Fibroblast of skin of right biceps (primary cell): ENCODE results near the gene RAB12.
"Not testable (repeated sequence)": the region's sequence is repeated elsewhere in the genome, so short reads cannot be mapped to it uniquely, and the experiment has no call there.

ENCODE experiments used
- DNase-seq: peaks from one replicate; pipeline ENCODE4 v3.0.0-alpha.2; 2013

The RAB12 gene

GRCh38 chr18:8611916-8612576 is 2.8 kb downstream of the RAB12 start:
- DNase-seq, result no peak

GRCh38 chr18:8614875-8615274 is 5.6 kb downstream of the RAB12 start:
- no peak for DNase-seq

GRCh38 chr18:8615397-8616027 is 6.3 kb downstream of the RAB12 start:
- peak; percentile 95 for DNase-seq

- peak; percentile 21 for DNase-seq
Measured at GRCh38 chr18:8616028-8616401, 6.8 kb downstream of the RAB12 start.

- no peak for DNase-seq
Measured at GRCh38 chr18:8617907-8618306, 8.7 kb downstream of the RAB12 start.

GRCh38 chr18:8619041-8619440 is 9.8 kb downstream of the RAB12 start:
- no peak for DNase-seq

- DNase-seq, result no peak
Measured at GRCh38 chr18:8619835-8620577, 10.8 kb downstream of the RAB12 start.

GRCh38 chr18:8620845-8621244 is 11.6 kb downstream of the RAB12 start:
- no peak for DNase-seq

GRCh38 chr18:8622625-8623024 is 13.4 kb downstream of the RAB12 start:
- not testable (repeated sequence) for DNase-seq

- DNase-seq, result no peak
Measured at GRCh38 chr18:8623549-8624106, 14.4 kb downstream of the RAB12 start.

- no peak for DNase-seq
Measured at GRCh38 chr18:8625461-8626092, 16.3 kb downstream of the RAB12 start.

GRCh38 chr18:8626414-8627106 is 17.3 kb downstream of the RAB12 start:
- no peak for DNase-seq

- DNase-seq, result no peak
Measured at GRCh38 chr18:8627107-8627472, 17.9 kb downstream of the RAB12 start.

GRCh38 chr18:8627540-8627939 is 18.3 kb downstream of the RAB12 start:
- DNase-seq, result no peak

- no peak for DNase-seq
Measured at GRCh38 chr18:8629602-8630001, 20.4 kb downstream of the RAB12 start.

GRCh38 chr18:8630546-8630945 is 21.3 kb downstream of the RAB12 start:
- DNase-seq, result no peak

GRCh38 chr18:8631265-8631664 is 22.0 kb downstream of the RAB12 start:
- DNase-seq, result no peak

GRCh38 chr18:8632386-8632785 is 23.1 kb downstream of the RAB12 start:
- DNase-seq, result no peak

GRCh38 chr18:8634508-8634907 is 25.3 kb downstream of the RAB12 start:
- DNase-seq, result no peak

- DNase-seq, result peak; percentile 34
Measured at GRCh38 chr18:8635087-8635486, 25.9 kb downstream of the RAB12 start.

- DNase-seq, result no peak
Measured at GRCh38 chr18:8639762-8640161, 30.5 kb downstream of the RAB12 start.

GRCh38 chr18:8643326-8643878 is 34.2 kb downstream of the RAB12 start:
- peak; percentile 41 for DNase-seq
